GM12865 (cell line): ENCODE results near the gene ACTL8.
A peak's percentile ranks its signal among the peaks of the same experiment; 100 is the strongest.

Experiments
- DNase-seq: peaks from one replicate; pipeline ENCODE4 v3.0.0; 2010; ENCODE audit warnings: low read depth
- H3K4me3 ChIP-seq: 2 replicates; pipeline ENCODE4 v1.5.1; 2011; ENCODE audit warnings: mild to moderate bottlenecking, low read depth, low read length, control low read depth
- TF ChIP-seq, protein P1 (sequence below): IDR thresholded peaks from 2 replicates; pipeline ENCODE4 v1.5.1; 2011; ENCODE audit warnings: low read length, control low read depth, low read depth, inconsistent platforms; ENCODE audit not compliant: insufficient read depth; ENCODE audit errors: missing control alignments

The ACTL8 gene

DNA sequence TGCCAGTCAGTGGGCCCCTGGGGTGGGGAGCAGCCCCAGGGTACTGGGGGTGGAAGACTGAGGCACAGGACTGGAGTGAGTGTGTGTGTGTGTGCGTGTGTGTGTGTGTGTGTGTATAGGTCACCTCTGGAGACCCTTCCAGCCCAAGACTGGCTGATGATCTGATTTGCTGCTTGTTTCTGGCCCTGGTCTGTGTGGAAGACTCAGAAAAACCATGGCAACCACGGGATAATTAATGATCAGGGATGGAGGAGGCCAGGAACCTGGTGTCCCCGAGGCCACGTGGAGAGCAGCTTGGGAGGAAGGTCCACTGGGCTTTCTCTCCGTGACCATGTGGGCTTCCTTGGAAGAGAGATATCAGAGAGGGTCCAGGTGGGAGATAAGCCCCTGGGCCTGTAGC lies 4.8 kb upstream of the ACTL8 start:
- TF ChIP-seq, protein P1, sequence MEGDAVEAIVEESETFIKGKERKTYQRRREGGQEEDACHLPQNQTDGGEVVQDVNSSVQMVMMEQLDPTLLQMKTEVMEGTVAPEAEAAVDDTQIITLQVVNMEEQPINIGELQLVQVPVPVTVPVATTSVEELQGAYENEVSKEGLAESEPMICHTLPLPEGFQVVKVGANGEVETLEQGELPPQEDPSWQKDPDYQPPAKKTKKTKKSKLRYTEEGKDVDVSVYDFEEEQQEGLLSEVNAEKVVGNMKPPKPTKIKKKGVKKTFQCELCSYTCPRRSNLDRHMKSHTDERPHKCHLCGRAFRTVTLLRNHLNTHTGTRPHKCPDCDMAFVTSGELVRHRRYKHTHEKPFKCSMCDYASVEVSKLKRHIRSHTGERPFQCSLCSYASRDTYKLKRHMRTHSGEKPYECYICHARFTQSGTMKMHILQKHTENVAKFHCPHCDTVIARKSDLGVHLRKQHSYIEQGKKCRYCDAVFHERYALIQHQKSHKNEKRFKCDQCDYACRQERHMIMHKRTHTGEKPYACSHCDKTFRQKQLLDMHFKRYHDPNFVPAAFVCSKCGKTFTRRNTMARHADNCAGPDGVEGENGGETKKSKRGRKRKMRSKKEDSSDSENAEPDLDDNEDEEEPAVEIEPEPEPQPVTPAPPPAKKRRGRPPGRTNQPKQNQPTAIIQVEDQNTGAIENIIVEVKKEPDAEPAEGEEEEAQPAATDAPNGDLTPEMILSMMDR, result no peak
- no peak for DNase-seq
- H3K4me3 ChIP-seq, result no peak overlapping the region

DNA sequence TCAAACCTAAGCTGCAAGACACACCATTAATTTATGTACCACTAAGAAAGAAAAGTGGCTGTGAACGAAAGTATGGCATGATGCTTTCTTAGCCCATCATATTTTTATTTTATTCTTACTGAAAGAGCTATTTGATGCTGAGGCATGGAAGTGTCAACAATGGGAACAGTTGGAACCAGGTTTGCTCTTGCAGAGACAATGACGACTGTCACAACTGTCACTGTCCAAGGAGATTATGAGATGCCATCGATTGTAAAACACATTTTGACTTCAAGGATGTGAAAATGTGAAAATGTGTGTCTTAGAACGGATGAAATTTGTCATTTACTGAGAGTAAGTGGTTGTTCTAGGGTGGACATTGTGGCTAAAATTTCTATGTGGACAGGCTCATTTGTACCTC lies 2.8 kb upstream of the ACTL8 start:
- no peak for DNase-seq
- H3K4me3 ChIP-seq, result no peak overlapping the region

DNA sequence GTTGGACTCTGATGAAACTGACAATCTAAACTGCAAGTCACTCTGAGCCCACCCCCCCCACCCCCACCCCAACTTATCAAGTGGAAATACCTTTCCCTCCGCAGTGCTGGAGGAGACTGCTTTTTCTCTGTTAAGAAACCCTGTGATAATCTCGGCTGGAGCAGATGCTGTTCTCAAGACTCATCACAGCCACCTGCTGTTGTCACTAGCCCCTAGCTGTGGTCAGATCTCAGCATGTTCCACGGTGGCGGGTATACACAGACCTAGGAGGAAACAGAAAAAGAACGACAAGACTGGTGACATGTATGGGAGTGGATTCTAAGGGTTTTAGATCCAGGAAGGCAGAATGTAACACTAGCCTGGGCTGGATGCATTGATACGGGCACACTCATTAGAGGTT lies 2.3 kb downstream of the ACTL8 start:
- TF ChIP-seq, protein P1, result no peak
- no peak for DNase-seq
- H3K4me3 ChIP-seq, result no peak overlapping the region

More for the DNA sequence above, 2.8 kb upstream of the ACTL8 start:
- TF ChIP-seq, protein P1, result no peak

DNA sequence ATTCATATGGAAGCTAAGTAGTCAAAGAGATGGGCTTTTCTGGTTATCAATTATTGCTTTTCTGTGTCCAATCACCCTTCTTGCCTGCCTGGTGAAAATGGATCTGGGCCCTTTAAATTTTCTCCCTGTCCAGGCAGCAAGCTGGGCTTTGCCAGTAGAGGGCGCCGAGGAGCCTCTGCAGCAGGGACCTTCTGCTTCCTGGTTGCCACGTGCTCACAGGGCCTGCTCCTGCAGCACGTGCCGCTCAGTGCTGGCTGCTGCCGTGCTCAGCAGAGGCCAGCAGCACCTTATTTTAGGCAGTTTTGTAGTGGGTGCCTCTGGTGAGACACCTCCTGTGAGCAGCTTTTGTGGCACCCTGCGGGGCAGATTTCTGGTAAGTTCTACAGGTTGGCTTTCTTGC lies 4.0 kb downstream of the ACTL8 start:
- H3K4me3 ChIP-seq, result no peak overlapping the region

DNA sequence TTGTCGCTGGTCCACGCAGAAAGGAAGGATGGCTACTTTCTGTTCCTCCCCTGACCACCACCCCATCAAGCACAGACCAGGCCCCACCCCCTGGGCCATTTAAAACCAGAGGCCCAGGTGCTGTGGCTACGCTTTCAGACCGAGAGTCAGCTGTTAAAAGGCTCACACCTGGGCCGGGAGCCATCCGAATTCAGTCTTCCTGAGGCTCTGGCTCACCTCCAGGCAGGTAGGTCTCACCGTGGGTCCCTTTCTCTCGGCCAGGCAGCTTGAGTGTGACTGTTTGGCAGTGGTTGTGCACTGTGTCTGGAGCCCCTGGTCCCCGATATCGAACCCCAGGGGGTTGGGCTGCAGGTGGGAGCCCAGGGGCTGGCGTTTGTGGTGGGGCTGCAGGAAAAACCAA lies 7.2 kb downstream of the ACTL8 start:
- no peak for DNase-seq
- TF ChIP-seq, protein P1, result no peak

More for the DNA sequence above, 4.0 kb downstream of the ACTL8 start:
- peak; percentile 37 for DNase-seq
- TF ChIP-seq, protein P1, result peak; percentile 27

DNA sequence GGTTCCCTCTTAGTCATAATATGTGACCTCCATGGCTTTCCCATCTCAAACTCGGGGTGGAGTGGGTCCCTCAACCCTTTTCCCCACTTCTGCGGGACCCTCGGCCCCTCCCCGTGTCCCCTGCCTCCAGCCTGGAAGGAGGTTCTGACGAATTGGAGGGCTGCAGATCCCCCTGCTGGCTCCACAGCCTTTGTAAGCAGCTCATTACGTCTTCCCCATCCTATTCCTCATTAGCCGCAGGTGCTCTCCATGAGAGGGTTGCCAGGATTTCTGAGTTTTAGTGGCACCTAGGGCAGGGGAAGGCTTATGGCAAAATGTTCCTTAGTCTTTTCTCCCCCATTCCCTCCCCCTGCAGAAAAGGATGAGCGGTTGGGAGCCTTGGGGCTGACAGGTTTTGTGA lies 8.3 kb downstream of the ACTL8 start:
- no peak overlapping the region for H3K4me3 ChIP-seq
- no peak for DNase-seq
- TF ChIP-seq, protein P1, result no peak

More for the DNA sequence above, 7.2 kb downstream of the ACTL8 start:
- no peak overlapping the region for H3K4me3 ChIP-seq

DNA sequence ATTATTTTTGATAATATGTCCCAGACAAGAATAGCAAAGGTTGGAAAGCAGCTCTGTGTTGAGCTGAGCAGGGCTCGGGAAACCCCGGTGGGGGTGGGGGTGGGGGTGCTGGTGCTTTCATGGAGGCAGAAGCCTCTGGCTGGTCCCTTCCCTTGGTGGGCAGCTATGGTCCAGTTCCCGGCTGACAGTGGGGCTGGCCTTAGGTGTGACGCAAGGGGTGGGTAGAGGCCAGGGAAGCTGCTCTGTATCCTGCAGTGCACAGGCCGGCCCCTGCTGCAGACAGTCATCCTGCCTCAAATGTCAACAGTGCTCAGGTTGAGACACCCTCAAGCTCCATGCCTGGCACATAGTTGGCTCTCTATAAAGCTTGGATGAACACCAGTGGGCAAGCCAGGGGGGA lies 8.9 kb downstream of the ACTL8 start:
- TF ChIP-seq, protein P1, result no peak

More for the DNA sequence above, 8.9 kb downstream of the ACTL8 start:
- no peak for DNase-seq
- H3K4me3 ChIP-seq, result no peak overlapping the region
